Type B pancreatic cell (in vitro differentiated cells): ENCODE results near the gene CEP104. TPM values are rescaled to one million over a fixed set of nuclear protein-coding genes. Genes with fewer than 3 reads are reported as not detected.

Experiments
- DNase-seq: peaks from one replicate; pipeline ENCODE4 v3.0.0; 2021; ENCODE audit warnings: mixed read lengths; ENCODE audit not compliant: unreplicated experiment; ENCODE audit errors: extremely low spot score
- H3K27ac Mint-ChIP-seq: 2 replicates; pipeline ENCODE4 v1.8.0; 2021; ENCODE audit warnings: mild to moderate bottlenecking, mixed read lengths
- H3K27me3 Mint-ChIP-seq: 2 replicates; pipeline ENCODE4 v1.8.0; 2021; ENCODE audit warnings: mixed read lengths
- H3K36me3 Mint-ChIP-seq: 2 replicates; pipeline ENCODE4 v1.8.0; 2021; ENCODE audit warnings: mixed read lengths
- H3K4me1 Mint-ChIP-seq: one replicate; pipeline ENCODE4 v1.8.0; 2021; ENCODE audit warnings: mixed read lengths; ENCODE audit not compliant: unreplicated experiment
- H3K4me3 Mint-ChIP-seq: 2 replicates; pipeline ENCODE4 v1.8.0; 2021; ENCODE audit warnings: mild to moderate bottlenecking, mixed read lengths
- H3K9me3 Mint-ChIP-seq: 2 replicates; pipeline ENCODE4 v1.8.0; 2021; ENCODE audit warnings: mixed read lengths
- CTCF ChIP-seq: fragments of 200-600 bp; sonication (generic); conservative IDR thresholded peaks from 2 replicates; pipeline ENCODE4 v1.5.0; 2021; ENCODE audit warnings: antibody characterized with exemption, mild to moderate bottlenecking
- total RNA-seq: library from RNA; stranded (reverse); gene quantifications from 2 replicates; pipeline ENCODE4 v1.2.1, GENCODE V29; 2021; ENCODE audit warnings: low replicate concordance

Gene CEP104
- total RNA-seq, 1 donor from 2014 or later: 41.9 TPM

- H3K27ac Mint-ChIP-seq: no peak overlapping the region
- peaks cover 13% of the 10 kb centered on the region for H3K4me1 Mint-ChIP-seq
- no peak overlapping the region for H3K4me3 Mint-ChIP-seq
Observed at GRCh38 chr1:3790952-3791351, 66.1 kb downstream of the CEP104 start.

GRCh38 chr1:3790500-3790923 is 66.5 kb downstream of the CEP104 start:
- H3K4me1 Mint-ChIP-seq: peaks cover 13% of the 10 kb centered on the region
- no peak for DNase-seq
- H3K27me3 Mint-ChIP-seq: no peaks in the 10 kb centered on the region
- H3K4me3 Mint-ChIP-seq: no peak overlapping the region
- no peaks in the 10 kb centered on the region for H3K9me3 Mint-ChIP-seq
- peaks cover under 1% of the 10 kb centered on the region for H3K36me3 Mint-ChIP-seq
- TF ChIP-seq CTCF: no peak
- H3K27ac Mint-ChIP-seq: no peak overlapping the region

More at GRCh38 chr1:3790952-3791351, 66.1 kb downstream of the CEP104 start:
- DNase-seq: no peak
- Mint-ChIP-seq H3K36me3 (no peaks in the 10 kb centered on the region), H3K9me3 (no peaks in the 10 kb centered on the region), H3K27me3 (no peaks in the 10 kb centered on the region)
- TF ChIP-seq CTCF: no peak

- no peak overlapping the region for H3K4me3 Mint-ChIP-seq
- no peak overlapping the region for H3K27ac Mint-ChIP-seq
- peaks cover 7% of the 10 kb centered on the region for H3K4me1 Mint-ChIP-seq
- peaks cover 3% of the 10 kb centered on the region for H3K36me3 Mint-ChIP-seq
- DNase-seq: no peak
- TF ChIP-seq CTCF: no peak
- no peaks in the 10 kb centered on the region for H3K9me3 Mint-ChIP-seq
- H3K27me3 Mint-ChIP-seq: no peaks in the 10 kb centered on the region
Observed at GRCh38 chr1:3789421-3790300, 67.3 kb downstream of the CEP104 start.

GRCh38 chr1:3788756-3789420 is 68.1 kb downstream of the CEP104 start:
- no peaks in the 10 kb centered on the region for H3K27me3 Mint-ChIP-seq
- no peak overlapping the region for H3K4me3 Mint-ChIP-seq
- no peak for TF ChIP-seq CTCF
- H3K27ac Mint-ChIP-seq: no peak overlapping the region
- peaks cover 6% of the 10 kb centered on the region for H3K4me1 Mint-ChIP-seq
- DNase-seq: no peak
- peaks cover 8% of the 10 kb centered on the region for H3K36me3 Mint-ChIP-seq
- no peaks in the 10 kb centered on the region for H3K9me3 Mint-ChIP-seq

GRCh38 chr1:3787745-3788605 is 69.0 kb downstream of the CEP104 start:
- no peaks in the 10 kb centered on the region for H3K27me3 Mint-ChIP-seq
- DNase-seq: no peak
- H3K4me1 Mint-ChIP-seq: no peaks in the 10 kb centered on the region
- H3K36me3 Mint-ChIP-seq: peaks cover 8% of the 10 kb centered on the region
- no peak overlapping the region for H3K4me3 Mint-ChIP-seq
- no peak overlapping the region for H3K27ac Mint-ChIP-seq
- H3K9me3 Mint-ChIP-seq: no peaks in the 10 kb centered on the region
- no peak for TF ChIP-seq CTCF
